Peyer's patch (tissue), 4 donors: Measurements from ENCODE around the gene HTRA2.

ENCODE experiments used
- POLR2A ChIP-seq, 2 donors: fragments of 450-650 bp; IDR thresholded peaks; one replicate each; pipeline ENCODE4 v1.5.1; 2017; ENCODE audit warnings: antibody characterized with exemption in 2 of 2, mild to moderate bottlenecking in 2 of 2, moderate library complexity in 2 of 2
- TF ChIP-seq, protein P1 (sequence below), 6 experiments: fragments of 450-650 bp in 4 of 6; fragments of 200-600 bp in 2 of 6; sonication (generic) in 1 of 6; IDR thresholded peaks; one replicate each; pipeline ENCODE4 v1.5.1; 2017 to 2019; ENCODE audit warnings: antibody characterized with exemption in 6 of 6, mild to moderate bottlenecking in 3 of 6, moderate library complexity in 1 of 6

- TF ChIP-seq POLR2A (IDR thresholded peaks at IDR 0.05), result no peak
- TF ChIP-seq, protein P1, sequence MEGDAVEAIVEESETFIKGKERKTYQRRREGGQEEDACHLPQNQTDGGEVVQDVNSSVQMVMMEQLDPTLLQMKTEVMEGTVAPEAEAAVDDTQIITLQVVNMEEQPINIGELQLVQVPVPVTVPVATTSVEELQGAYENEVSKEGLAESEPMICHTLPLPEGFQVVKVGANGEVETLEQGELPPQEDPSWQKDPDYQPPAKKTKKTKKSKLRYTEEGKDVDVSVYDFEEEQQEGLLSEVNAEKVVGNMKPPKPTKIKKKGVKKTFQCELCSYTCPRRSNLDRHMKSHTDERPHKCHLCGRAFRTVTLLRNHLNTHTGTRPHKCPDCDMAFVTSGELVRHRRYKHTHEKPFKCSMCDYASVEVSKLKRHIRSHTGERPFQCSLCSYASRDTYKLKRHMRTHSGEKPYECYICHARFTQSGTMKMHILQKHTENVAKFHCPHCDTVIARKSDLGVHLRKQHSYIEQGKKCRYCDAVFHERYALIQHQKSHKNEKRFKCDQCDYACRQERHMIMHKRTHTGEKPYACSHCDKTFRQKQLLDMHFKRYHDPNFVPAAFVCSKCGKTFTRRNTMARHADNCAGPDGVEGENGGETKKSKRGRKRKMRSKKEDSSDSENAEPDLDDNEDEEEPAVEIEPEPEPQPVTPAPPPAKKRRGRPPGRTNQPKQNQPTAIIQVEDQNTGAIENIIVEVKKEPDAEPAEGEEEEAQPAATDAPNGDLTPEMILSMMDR (IDR thresholded peaks at IDR 0.05), result no peak
Measured at GRCh38 chr2:74550231-74550630, 20.5 kb downstream of the HTRA2 start.
